ENCODE results near the gene RAD17. TPM values are rescaled to one million over a fixed set of nuclear protein-coding genes. Genes with fewer than 3 reads are reported as not detected.

Gene RAD17
- total and polyA plus RNA-seq, 2 donors (not counting 3 experiments of a cell fraction or from before 2014, with no cell fraction given): 10.1 to 18.4 TPM

GRCh38 chr5:69415584-69415958, 46.0 kb downstream of the RAD17 start:
- Histone ChIP-seq H3K27me3 (ENCODE audit: control insufficient read depth in 2 of 2, insufficient read depth in 2 of 2, low read length in 2 of 2) (no peaks in the 10 kb centered on the region), H3K9me1 (replicated peaks; ENCODE audit: control insufficient read depth, extremely low read depth, insufficient read depth, low read length) (no peaks in the 10 kb centered on the region), H3K4me1 (ENCODE audit: control insufficient read depth, extremely low read depth, insufficient read depth, low read length) (peaks cover 5% of the 10 kb centered on the region), H3K9me3 (replicated peaks; ENCODE audit: control insufficient read depth, insufficient read depth, low read length) (no peaks in the 10 kb centered on the region), H3K4me3 (replicated peaks in 1 of 3; ENCODE audit: insufficient read depth in 1 of 3, low read depth in 1 of 3, low read length in 3 of 3) (peak overlapping the region; percentile 43 to 74 (median 64)), H3K9ac (replicated peaks; ENCODE audit: extremely low read depth, insufficient read depth, low read length) (peak overlapping the region; percentile 63), H4K20me1 (replicated peaks; ENCODE audit: control insufficient read depth, extremely low read depth, insufficient read depth, low read length) (no peaks in the 10 kb centered on the region), H3K36me3 (ENCODE audit: control insufficient read depth in 2 of 2, extremely low read depth in 1 of 2, insufficient read depth in 2 of 2, low read length in 2 of 2) (peaks cover 4 to 5% of the 10 kb centered on the region in 2 experiments), H3K79me2 (ENCODE audit: control insufficient read depth, insufficient read depth, low read length) (no peaks in the 10 kb centered on the region), H2AFZ (ENCODE audit: low read depth, low read length) (peak overlapping the region; percentile 82), H3K4me2 (ENCODE audit: insufficient read depth, low read length) (peak overlapping the region; percentile 77), H3K27ac (ENCODE audit: insufficient read depth, low read depth, low read length) (no peak overlapping the region)
- dilution Hi-C loops (cut with MboI; ENCODE audit: extremely low pct_ligation_motif_present, low sequenced_read_pairs): no loop called here
- POLR2A ChIA-PET: no interaction called here
- DNase-seq (ENCODE audit: low read depth, low spot score) (peak; percentile 8), FAIRE-seq (peak; percentile 24)
- no TSS peak for BruUV-seq (replicated peaks)
- no peak for TF ChIP-seq GATA2 (IDR thresholded peaks at IDR 0.05; ENCODE audit: insufficient read depth, insufficient read length, low read depth, low read length)
- no peak for TF ChIP-seq CTCF (IDR thresholded peaks at IDR 0.05; ENCODE audit: extremely low read depth in 1 of 2, insufficient read depth in 1 of 2, low read depth in 1 of 2, low read length in 2 of 2)
- TF ChIP-seq POLR2A (IDR thresholded peaks at IDR 0.05; ENCODE audit: low read depth, low read length): no peak
- no peak for TF ChIP-seq EZH2 (IDR thresholded peaks at IDR 0.05; ENCODE audit: borderline replicate concordance, low read depth, low read length, severe bottlenecking)
- TF ChIP-seq MAX (IDR thresholded peaks at IDR 0.05; ENCODE audit: insufficient read depth, insufficient read length): no peak
- TF ChIP-seq POLR2AphosphoS5 (IDR thresholded peaks at IDR 0.05; ENCODE audit: insufficient read depth, low read depth, low read length): no peak
- TF ChIP-seq MYC (IDR thresholded peaks at IDR 0.05; ENCODE audit: low read depth, low read length): no peak
- TF ChIP-seq FOS (IDR thresholded peaks at IDR 0.05; ENCODE audit: borderline replicate concordance, insufficient read depth, low read length): no peak
- TF ChIP-seq JUN (IDR thresholded peaks at IDR 0.05; ENCODE audit: borderline replicate concordance, insufficient read depth, insufficient read length, low read depth): no peak
- intact Hi-C loops (cut with micrococcal nuclease): loop anchor here (2.0 to 10.0 kb wide), 2 partner anchors 77 to 251 kb away; partner anchors contain the start of genes CCNB1 and OCLN
- CTCF ChIA-PET: interaction anchor here (0.8 to 1.2 kb wide), 2 partner anchors 12 to 78 kb away, joined by 4 to 7 read pairs; no protein-coding TSS in a partner anchor

Measured in endothelial cell of umbilical vein (primary cell).